ENCODE results near the gene DHRSX. TPM values are rescaled to one million over a fixed set of nuclear protein-coding genes. Genes with fewer than 3 reads are reported as not detected.

The DHRSX gene
- total and polyA plus RNA-seq, 2 of the 8 experiments (the other 6 are each of a cell fraction or from before 2014, with no cell fraction given) = 35.1 to 43.4 TPM

GRCh38 chrX:2536974-2537373, 36.2 kb upstream of the DHRSX start (continued):
- TF ChIP-seq EZH2 (IDR thresholded peaks at IDR 0.05; ENCODE audit: low read depth, low read length, severe bottlenecking) (no peak), RBBP5 (IDR thresholded peaks at IDR 0.05; ENCODE audit: borderline replicate concordance, low read depth, low read length) (no peak), CBX5 (IDR thresholded peaks at IDR 0.05; ENCODE audit: low read depth, low read length) (no peak), BCL11A (IDR thresholded peaks at IDR 0.05; ENCODE audit: low read depth in 2 of 2, low read length in 2 of 2) (no peak)
